Gastrocnemius medialis (tissue), 4 donors: Measurements from ENCODE around the gene CTIF. TPM values are rescaled to one million over a fixed set of nuclear protein-coding genes. Genes with fewer than 3 reads are reported as not detected.

Experiments used
- ATAC-seq, 2 donors: fragments of 150-250 bp; one replicate each; pipeline ENCODE4 v1.9.1; 2016
- DNase-seq, 2 donors: peaks; one replicate each; pipeline ENCODE4 v3.0.0-alpha.2; 2019
- H3K27ac ChIP-seq, 4 donors: fragments of 200-600 bp; sonication (generic); 1 replicate in 1 of 4; 2 replicates in 3 of 4; pipeline ENCODE4 v1.5.1; 2016 to 2018; ENCODE audit warnings: mild to moderate bottlenecking in 2 of 4, moderate library complexity in 1 of 4
- H3K27me3 ChIP-seq, 3 donors: fragments of 200-600 bp; sonication (generic) in 2 of 3; 1 replicate in 1 of 3; 2 replicates in 2 of 3; pipeline versions ENCODE4 v1.5.1 to v1.6.0; 2016 to 2019; ENCODE audit warnings: mild to moderate bottlenecking in 1 of 3, moderate library complexity in 1 of 3
- H3K36me3 ChIP-seq, 2 donors: fragments of 200-600 bp; sonication (generic) in 1 of 2; one replicate each; pipeline ENCODE4 v1.5.1; 2017 to 2018
- H3K4me1 ChIP-seq, 2 donors: fragments of 200-600 bp; sonication (generic) in 1 of 2; one replicate each; pipeline ENCODE4 v1.5.1; 2016 to 2017; ENCODE audit warnings: mild to moderate bottlenecking in 2 of 2
- H3K4me3 ChIP-seq, 4 donors: fragments of 200-600 bp; sonication (generic) in 3 of 4; 1 replicate in 1 of 4; 2 replicates in 3 of 4; pipeline ENCODE4 v1.5.1; 2016 to 2019; ENCODE audit warnings: mild to moderate bottlenecking in 2 of 4
- H3K9me3 ChIP-seq, 3 donors: fragments of 200-600 bp; sonication (generic) in 2 of 3; 1 replicate in 1 of 3; 2 replicates in 2 of 3; pipeline ENCODE4 v1.5.1; 2016 to 2019
- POLR2A ChIP-seq, 2 donors: fragments of 450-650 bp; IDR thresholded peaks; one replicate each; pipeline ENCODE4 v1.6.1; 2017; ENCODE audit warnings: antibody characterized with exemption in 2 of 2, mild to moderate bottlenecking in 2 of 2, moderate library complexity in 2 of 2
- in situ Hi-C, 4 donors: fragments of 200-750 bp; cut with MboI; loops; one replicate each; pipeline versions ENCODE4 v1.15.0 to v1.8.0; 2017; ENCODE audit warnings: low sequenced_read_pairs in 4 of 4
- intact Hi-C: fragments of 100-400 bp; cut with DNase I; formaldehyde crosslinking; loops from one replicate; pipeline ENCODE4 v1.15.1; 2023; ENCODE audit warnings: low total_unique reads
- microRNA-seq, 2 donors: library from miRNA; unstranded; fragments of <30 nt; microRNA quantifications; one replicate each; pipeline ENCODE4, GENCODE V29; 2016; ENCODE audit warnings: borderline replicate concordance in 2 of 2
- total RNA-seq, 4 donors: library from RNA; depleted of rRNA; stranded (reverse); fragments of >200 nt; gene quantifications; one replicate each; pipeline versions ENCODE4 v1.1.0 to v1.2.3, GENCODE V29; 2016
- TF ChIP-seq, protein P1 (sequence below), 5 experiments: fragments of 450-650 bp in 3 of 5; fragments of 200-600 bp in 2 of 5; sonication (generic) in 2 of 5; IDR thresholded peaks in 4 of 5; conservative IDR thresholded peaks in 1 of 5; 1 replicate in 4 of 5; 2 replicates in 1 of 5; pipeline ENCODE4 v1.5.1; 2016 to 2019; ENCODE audit warnings: antibody characterized with exemption in 5 of 5, mild to moderate bottlenecking in 3 of 5, moderate library complexity in 3 of 5

The CTIF gene
- total RNA-seq, 4 donors from 2014 or later: 20.2 to 35.4 (median 23.1) TPM

- Histone ChIP-seq H3K9me3 (no peaks in the 10 kb centered on the region), H3K27ac (no peak overlapping the region), H3K4me1 (no peaks in the 10 kb centered on the region), H3K27me3 (no peaks in the 10 kb centered on the region), H3K4me3 (no peak overlapping the region), H3K36me3 (no peaks in the 10 kb centered on the region)
- ATAC-seq (no peak), DNase-seq (no peak)
- TF ChIP-seq POLR2A (IDR thresholded peaks at IDR 0.05): no peak
- TF ChIP-seq, protein P1, sequence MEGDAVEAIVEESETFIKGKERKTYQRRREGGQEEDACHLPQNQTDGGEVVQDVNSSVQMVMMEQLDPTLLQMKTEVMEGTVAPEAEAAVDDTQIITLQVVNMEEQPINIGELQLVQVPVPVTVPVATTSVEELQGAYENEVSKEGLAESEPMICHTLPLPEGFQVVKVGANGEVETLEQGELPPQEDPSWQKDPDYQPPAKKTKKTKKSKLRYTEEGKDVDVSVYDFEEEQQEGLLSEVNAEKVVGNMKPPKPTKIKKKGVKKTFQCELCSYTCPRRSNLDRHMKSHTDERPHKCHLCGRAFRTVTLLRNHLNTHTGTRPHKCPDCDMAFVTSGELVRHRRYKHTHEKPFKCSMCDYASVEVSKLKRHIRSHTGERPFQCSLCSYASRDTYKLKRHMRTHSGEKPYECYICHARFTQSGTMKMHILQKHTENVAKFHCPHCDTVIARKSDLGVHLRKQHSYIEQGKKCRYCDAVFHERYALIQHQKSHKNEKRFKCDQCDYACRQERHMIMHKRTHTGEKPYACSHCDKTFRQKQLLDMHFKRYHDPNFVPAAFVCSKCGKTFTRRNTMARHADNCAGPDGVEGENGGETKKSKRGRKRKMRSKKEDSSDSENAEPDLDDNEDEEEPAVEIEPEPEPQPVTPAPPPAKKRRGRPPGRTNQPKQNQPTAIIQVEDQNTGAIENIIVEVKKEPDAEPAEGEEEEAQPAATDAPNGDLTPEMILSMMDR (IDR thresholded peaks at IDR 0.05 in 4 of 5, conservative IDR thresholded peaks at IDR 0.05 in 1 of 5): no peak
- intact Hi-C loops: no loop called here
- in situ Hi-C loops: no loop called here
These were observed 372.2 kb downstream of the CTIF start for GRCh38 chr18:48910972-48911545.

Small RNA genes lying within 50 kb of the gene (microRNA-seq; reads per million reads assigned to microRNA genes)
- gene MIR4743: 0 to 0.85 reads per million in 2 donors

Other genes starting within 250 kb of the CTIF start
- gene ZBTB7C, start 129.6 kb upstream of the CTIF start, total RNA-seq: 10 to 100 TPM in 1 of 4 donors, 1 to 10 TPM in 1, under 1 TPM in 2; 0.53 to 12.3 (median 1.1) TPM